Nephron (organoid): ENCODE data around the gene FREM1.
A peak's percentile ranks its signal among the peaks of the same experiment; 100 is the strongest.
"Not testable (repeated sequence)": the region's sequence is repeated elsewhere in the genome, so short reads cannot be mapped to it uniquely, and the experiment has no call there.

Source experiments
- H3K27ac Mint-ChIP-seq, 3 experiments: 2 replicates each; pipeline ENCODE4 v1.8.0; 2020; ENCODE audit warnings: mixed read lengths in 3 of 3, mild to moderate bottlenecking in 2 of 3, moderate library complexity in 1 of 3
- H3K27me3 Mint-ChIP-seq: 2 replicates; pipeline ENCODE4 v1.8.0; 2021; ENCODE audit warnings: low read depth, mild to moderate bottlenecking, moderate library complexity, mixed read lengths
- H3K36me3 Mint-ChIP-seq: 2 replicates; pipeline ENCODE4 v1.8.0; 2020; ENCODE audit warnings: low read depth, mixed read lengths
- H3K4me1 Mint-ChIP-seq: 2 replicates; pipeline ENCODE4 v1.8.0; 2020; ENCODE audit warnings: mixed read lengths
- H3K4me3 Mint-ChIP-seq, 3 experiments: 2 replicates each; pipeline ENCODE4 v1.8.0; 2020; ENCODE audit warnings: mild to moderate bottlenecking in 3 of 3, mixed read lengths in 3 of 3, moderate library complexity in 2 of 3
- H3K9me3 Mint-ChIP-seq: 2 replicates; pipeline ENCODE4 v1.8.0; 2020; ENCODE audit warnings: mixed read lengths
- CTCF ChIP-seq, 3 experiments: fragments of 200-600 bp; sonication (generic); IDR thresholded peaks; one replicate each; pipeline ENCODE4 v1.5.0; 2021; ENCODE audit warnings: antibody characterized with exemption in 3 of 3; ENCODE audit not compliant: unreplicated experiment in 3 of 3

The FREM1 gene

GRCh38 chr9:14923701-14924100 is 13.5 kb upstream of the FREM1 start:
- Mint-ChIP-seq H3K4me1 (peaks cover 50% of the 10 kb centered on the region), H3K27me3 (no peaks in the 10 kb centered on the region), H3K9me3 (no peaks in the 10 kb centered on the region), H3K36me3 (no peaks in the 10 kb centered on the region), H3K27ac (peak overlapping the region in 2 of 3 experiments; percentile 63 to 90), H3K4me3 (no peak overlapping the region)
- TF ChIP-seq CTCF (IDR thresholded peaks at IDR 0.05; ENCODE audit: unreplicated experiment in 3 of 3): no peak

GRCh38 chr9:14920805-14921204 is 10.6 kb upstream of the FREM1 start:
- H3K27me3 Mint-ChIP-seq, H3K4me3 Mint-ChIP-seq, H3K36me3 Mint-ChIP-seq, H3K9me3 Mint-ChIP-seq: not testable (repeated sequence)
- Mint-ChIP-seq H3K27ac (peak overlapping the region in 2 of 3 experiments; percentile 72 to 94), H3K4me1 (peaks cover 26% of the 10 kb centered on the region)

- peaks cover 6% of the 10 kb centered on the region for H3K9me3 Mint-ChIP-seq
- peaks cover 17% of the 10 kb centered on the region for H3K4me1 Mint-ChIP-seq
- H3K36me3 Mint-ChIP-seq: no peaks in the 10 kb centered on the region
- H3K4me3 Mint-ChIP-seq: peak overlapping the region in 1 of 3 experiments; percentile 1
- no peak for TF ChIP-seq CTCF (IDR thresholded peaks at IDR 0.05; ENCODE audit: unreplicated experiment in 3 of 3)
- H3K27ac Mint-ChIP-seq: peak overlapping the region in 2 of 3 experiments; percentile 65 to 93
- no peaks in the 10 kb centered on the region for H3K27me3 Mint-ChIP-seq
Measured at GRCh38 chr9:14913366-14913765, 3.1 kb upstream of the FREM1 start.

- Mint-ChIP-seq H3K4me1 (peaks cover 17% of the 10 kb centered on the region), H3K27ac (peak overlapping the region in 1 of 3 experiments; percentile 93), H3K9me3 (peaks cover 6% of the 10 kb centered on the region), H3K36me3 (no peaks in the 10 kb centered on the region), H3K27me3 (no peaks in the 10 kb centered on the region), H3K4me3 (peak overlapping the region in 1 of 3 experiments; percentile 48)
- TF ChIP-seq CTCF (IDR thresholded peaks at IDR 0.05; ENCODE audit: unreplicated experiment in 3 of 3): no peak
Measured at GRCh38 chr9:14912859-14913258, 2.6 kb upstream of the FREM1 start.

GRCh38 chr9:14911046-14911445 is 818 bp upstream of the FREM1 start:
- H3K9me3 Mint-ChIP-seq: peaks cover under 1% of the 10 kb centered on the region
- peaks cover 31% of the 10 kb centered on the region for H3K4me1 Mint-ChIP-seq
- no peaks in the 10 kb centered on the region for H3K27me3 Mint-ChIP-seq
- H3K36me3 Mint-ChIP-seq: peaks cover 4% of the 10 kb centered on the region
- no peak overlapping the region for H3K27ac Mint-ChIP-seq
- no peak overlapping the region for H3K4me3 Mint-ChIP-seq
- no peak for TF ChIP-seq CTCF (IDR thresholded peaks at IDR 0.05; ENCODE audit: unreplicated experiment in 3 of 3)

- Mint-ChIP-seq H3K27ac (no peak overlapping the region), H3K27me3 (no peaks in the 10 kb centered on the region), H3K9me3 (no peaks in the 10 kb centered on the region), H3K4me1 (peaks cover 42% of the 10 kb centered on the region), H3K4me3 (no peak overlapping the region), H3K36me3 (peaks cover 11% of the 10 kb centered on the region)
- TF ChIP-seq CTCF (IDR thresholded peaks at IDR 0.05; ENCODE audit: unreplicated experiment in 3 of 3): no peak
Measured at GRCh38 chr9:14909601-14909960, 647 bp downstream of the FREM1 start.
